Mucosa of descending colon (tissue), 3 donors: ENCODE measurements around the gene ADCK1. TPM values are rescaled to one million over a fixed set of nuclear protein-coding genes. Genes with fewer than 3 reads are reported as not detected.

Experiments used
- ATAC-seq: fragments of 200-7000 bp; cut with Tn5 transposase; one replicate; pipeline ENCODE4 v1.9.1; 2020; ENCODE audit warnings: mild to moderate bottlenecking, moderate library complexity
- DNase-seq, 3 donors: peaks; one replicate each; pipeline ENCODE4 v3.0.0-alpha.2; 2020
- H3K36me3 ChIP-seq: fragments of 200-600 bp; one replicate; pipeline ENCODE4 v1.8.0; 2021; ENCODE audit warnings: low read depth, mild to moderate bottlenecking
- H3K4me1 ChIP-seq: fragments of 200-600 bp; one replicate; pipeline ENCODE4 v1.8.0; 2021; ENCODE audit warnings: low read depth, mild to moderate bottlenecking
- H3K4me3 ChIP-seq: fragments of 200-600 bp; one replicate; pipeline ENCODE4 v1.8.0; 2021; ENCODE audit warnings: mild to moderate bottlenecking
- H3K9me3 ChIP-seq: fragments of 200-600 bp; one replicate; pipeline ENCODE4 v1.8.0; 2021; ENCODE audit warnings: mild to moderate bottlenecking
- intact Hi-C, 2 donors: fragments of 100-400 bp; cut with DNase I in 1 of 2; cut with micrococcal nuclease in 1 of 2; formaldehyde crosslinking; loops; one replicate each; pipeline versions ENCODE4 v1.11.0 to v1.11.1; 2022; cut with DNase I, micrococcal nuclease
- total RNA-seq, 3 donors: library from RNA; stranded (reverse); fragmentation: NEBNext Ultra II Directional in 2 of 3; extraction: Animal tissue kit (Norgen Biotek cat#: 25700) in 2 of 3; gene quantifications; one replicate each; pipeline versions ENCODE4 v1.2.1 to v1.2.4, GENCODE V29; 2021 to 2023
- TF ChIP-seq, protein P1 (sequence below): fragments of 200-600 bp; IDR thresholded peaks from one replicate; pipeline ENCODE4 v1.8.0; 2022; ENCODE audit warnings: antibody characterized with exemption, mild to moderate bottlenecking
- donor health status: DM: no; HTN: no; CAD: no; lungs with moderate emphysema.
- donor health status: DM: no; HTN: no; CAD: no.
- donor health status: DM: no; HTN: yes; CAD: no.

The ADCK1 gene
- total RNA-seq, 3 donors from 2014 or later = 9.1 to 15.4 (median 13.6) TPM

GRCh38 chr14:77970646-77971045, 170.7 kb downstream of the ADCK1 start:
- DNase-seq (no peak), ATAC-seq (no peak)
- Histone ChIP-seq H3K4me1 (no peaks in the 10 kb centered on the region), H3K9me3 (no peaks in the 10 kb centered on the region), H3K4me3 (no peak overlapping the region), H3K36me3 (no peaks in the 10 kb centered on the region)
- intact Hi-C loops = no loop called here
- TF ChIP-seq, protein P1, sequence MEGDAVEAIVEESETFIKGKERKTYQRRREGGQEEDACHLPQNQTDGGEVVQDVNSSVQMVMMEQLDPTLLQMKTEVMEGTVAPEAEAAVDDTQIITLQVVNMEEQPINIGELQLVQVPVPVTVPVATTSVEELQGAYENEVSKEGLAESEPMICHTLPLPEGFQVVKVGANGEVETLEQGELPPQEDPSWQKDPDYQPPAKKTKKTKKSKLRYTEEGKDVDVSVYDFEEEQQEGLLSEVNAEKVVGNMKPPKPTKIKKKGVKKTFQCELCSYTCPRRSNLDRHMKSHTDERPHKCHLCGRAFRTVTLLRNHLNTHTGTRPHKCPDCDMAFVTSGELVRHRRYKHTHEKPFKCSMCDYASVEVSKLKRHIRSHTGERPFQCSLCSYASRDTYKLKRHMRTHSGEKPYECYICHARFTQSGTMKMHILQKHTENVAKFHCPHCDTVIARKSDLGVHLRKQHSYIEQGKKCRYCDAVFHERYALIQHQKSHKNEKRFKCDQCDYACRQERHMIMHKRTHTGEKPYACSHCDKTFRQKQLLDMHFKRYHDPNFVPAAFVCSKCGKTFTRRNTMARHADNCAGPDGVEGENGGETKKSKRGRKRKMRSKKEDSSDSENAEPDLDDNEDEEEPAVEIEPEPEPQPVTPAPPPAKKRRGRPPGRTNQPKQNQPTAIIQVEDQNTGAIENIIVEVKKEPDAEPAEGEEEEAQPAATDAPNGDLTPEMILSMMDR = no peak

DNA sequence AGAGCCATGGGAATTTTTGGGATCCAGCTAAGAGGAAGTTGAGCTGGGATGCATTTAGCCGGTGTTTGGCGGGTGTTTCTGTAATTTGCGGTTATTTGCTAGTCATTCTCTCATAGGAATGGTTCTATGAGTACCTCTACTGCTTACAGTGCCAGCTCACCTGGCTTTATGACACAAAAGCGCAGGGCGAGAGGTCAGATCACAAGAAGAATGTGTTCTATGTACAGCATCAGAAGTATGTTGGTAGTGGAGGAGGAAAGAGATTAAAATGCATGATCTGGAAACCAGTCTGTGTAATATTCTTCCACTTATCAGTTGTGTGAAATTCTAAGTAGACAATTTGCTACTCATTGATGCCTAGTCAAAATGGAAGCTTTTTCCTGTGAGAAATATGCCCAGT, 173.3 kb downstream of the ADCK1 start:
- ATAC-seq (no peak), DNase-seq (no peak)
- H3K4me1 ChIP-seq = no peaks in the 10 kb centered on the region
- intact Hi-C loops = no loop called here
- H3K36me3 ChIP-seq = no peaks in the 10 kb centered on the region
- H3K9me3 ChIP-seq = no peaks in the 10 kb centered on the region
- TF ChIP-seq, protein P1 = no peak
- H3K4me3 ChIP-seq = no peak overlapping the region

GRCh38 chr14:77976591-77976990, 176.7 kb downstream of the ADCK1 start:
- no peaks in the 10 kb centered on the region for H3K4me1 ChIP-seq
- no peak overlapping the region for H3K4me3 ChIP-seq
- H3K36me3 ChIP-seq = no peaks in the 10 kb centered on the region
- TF ChIP-seq, protein P1 = no peak
- no peaks in the 10 kb centered on the region for H3K9me3 ChIP-seq
- intact Hi-C loops = no loop called here
- ATAC-seq = no peak
- no peak for DNase-seq

DNA sequence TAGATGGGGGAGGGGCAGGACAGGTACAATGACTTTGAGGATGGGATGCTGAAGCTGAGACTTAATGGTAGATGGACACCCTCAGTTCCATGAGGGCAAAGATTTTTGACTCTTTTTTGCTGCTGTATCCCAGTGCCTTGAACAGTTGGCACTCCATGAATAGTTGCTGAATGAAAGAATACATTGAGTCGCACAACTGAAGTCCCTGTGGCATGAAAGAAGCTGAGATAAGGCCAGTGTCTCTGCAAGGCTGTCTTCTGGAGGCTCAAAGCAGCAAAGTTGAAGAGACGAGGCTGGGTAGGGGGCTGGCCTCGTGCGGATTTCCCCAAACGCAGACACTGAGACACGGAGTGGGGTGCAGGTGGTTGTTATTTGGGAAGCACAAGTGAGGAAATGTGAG, 179.3 kb downstream of the ADCK1 start:
- no peak for DNase-seq
- H3K4me1 ChIP-seq = no peaks in the 10 kb centered on the region
- H3K36me3 ChIP-seq = no peaks in the 10 kb centered on the region

GRCh38 chr14:77979666-77980351, 179.9 kb downstream of the ADCK1 start:
- Histone ChIP-seq H3K4me3 (no peak overlapping the region), H3K4me1 (no peaks in the 10 kb centered on the region), H3K36me3 (no peaks in the 10 kb centered on the region), H3K9me3 (no peaks in the 10 kb centered on the region)
- DNase-seq (no peak), ATAC-seq (no peak)
- intact Hi-C loops = no loop called here
- TF ChIP-seq, protein P1 = no peak

More for the DNA sequence above, 179.3 kb downstream of the ADCK1 start:
- ATAC-seq = no peak
- intact Hi-C loops = no loop called here
- TF ChIP-seq, protein P1 = no peak
- H3K4me3 ChIP-seq = no peak overlapping the region
- H3K9me3 ChIP-seq = no peaks in the 10 kb centered on the region
